BLaER1 (cell line): ENCODE data around the gene LTO1.
A peak's percentile ranks its signal among the peaks of the same experiment; 100 is the strongest.

Experiments
- H3K27ac ChIP-seq: shearing (Covaris generic); formaldehyde crosslinking; 2 replicates; pipeline ENCODE4 v1.8.1; 2022
- H3K27me3 ChIP-seq: shearing (Covaris generic); formaldehyde crosslinking; 2 replicates; pipeline ENCODE4 v1.8.1; 2022
- H3K36me3 ChIP-seq: shearing (Covaris generic); formaldehyde crosslinking; 2 replicates; pipeline ENCODE4 v1.8.1; 2022
- H3K4me1 ChIP-seq: shearing (Covaris generic); formaldehyde crosslinking; 2 replicates; pipeline ENCODE4 v1.8.1; 2022
- H3K4me2 ChIP-seq: shearing (Covaris generic); formaldehyde crosslinking; 2 replicates; pipeline ENCODE4 v1.8.1; 2022
- H3K4me3 ChIP-seq: shearing (Covaris generic); formaldehyde crosslinking; 2 replicates; pipeline ENCODE4 v1.8.1; 2022
- H3K9ac ChIP-seq: shearing (Covaris generic); formaldehyde crosslinking; 2 replicates; pipeline ENCODE4 v1.8.1; 2022
- H3K9me3 ChIP-seq: shearing (Covaris generic); formaldehyde crosslinking; 2 replicates; pipeline ENCODE4 v1.8.1; 2022
- H4K20me1 ChIP-seq: shearing (Covaris generic); formaldehyde crosslinking; 2 replicates; pipeline ENCODE4 v1.8.1; 2022
- Cebpa-rat ChIP-seq: shearing (Covaris generic); IDR thresholded peaks from 2 replicates; pipeline ENCODE4 v1.8.1; 2022

LTO1 gene

GRCh38 chr11:69637198-69637940 is 37.8 kb downstream of the LTO1 start:
- Histone ChIP-seq H3K27ac (no peak overlapping the region), H3K4me2 (peak overlapping the region; percentile 80), H3K4me1 (peaks cover 41% of the 10 kb centered on the region), H3K9ac (no peak overlapping the region), H3K9me3 (no peaks in the 10 kb centered on the region), H3K4me3 (peak overlapping the region; percentile 50; the same call in 1 of the 2 replicates), H3K36me3 (no peaks in the 10 kb centered on the region), H4K20me1 (peaks cover 66% of the 10 kb centered on the region), H3K27me3 (peaks cover 88% of the 10 kb centered on the region)
- no peak for TF ChIP-seq Cebpa-rat

GRCh38 chr11:69636512-69637197 is 38.5 kb downstream of the LTO1 start:
- peaks cover 81% of the 10 kb centered on the region for H3K27me3 ChIP-seq
- H3K36me3 ChIP-seq = no peaks in the 10 kb centered on the region
- TF ChIP-seq Cebpa-rat = no peak
- H3K4me1 ChIP-seq = peaks cover 35% of the 10 kb centered on the region
- H3K9ac ChIP-seq = no peak overlapping the region
- no peaks in the 10 kb centered on the region for H3K9me3 ChIP-seq
- peaks cover 59% of the 10 kb centered on the region for H4K20me1 ChIP-seq
- no peak overlapping the region for H3K27ac ChIP-seq
- no peak overlapping the region for H3K4me2 ChIP-seq
- no peak overlapping the region for H3K4me3 ChIP-seq

- H3K27me3 ChIP-seq = peaks cover 74% of the 10 kb centered on the region
- H3K4me1 ChIP-seq = peaks cover 28% of the 10 kb centered on the region
- no peaks in the 10 kb centered on the region for H3K36me3 ChIP-seq
- no peak overlapping the region for H3K27ac ChIP-seq
- TF ChIP-seq Cebpa-rat = no peak
- H3K9ac ChIP-seq = no peak overlapping the region
- no peak overlapping the region for H3K4me3 ChIP-seq
- no peaks in the 10 kb centered on the region for H3K9me3 ChIP-seq
- H3K4me2 ChIP-seq = no peak overlapping the region
- H4K20me1 ChIP-seq = peaks cover 52% of the 10 kb centered on the region
Measured at GRCh38 chr11:69635804-69636511, 39.2 kb downstream of the LTO1 start.

GRCh38 chr11:69635195-69635594 is 40.0 kb downstream of the LTO1 start:
- Histone ChIP-seq H3K4me1 (peaks cover 22% of the 10 kb centered on the region), H3K27ac (no peak overlapping the region), H3K9ac (no peak overlapping the region), H4K20me1 (peaks cover 46% of the 10 kb centered on the region), H3K27me3 (peaks cover 67% of the 10 kb centered on the region), H3K36me3 (no peaks in the 10 kb centered on the region), H3K9me3 (peaks cover 7% of the 10 kb centered on the region; the same call in 1 of the 2 replicates), H3K4me3 (no peak overlapping the region), H3K4me2 (no peak overlapping the region)
- no peak for TF ChIP-seq Cebpa-rat

GRCh38 chr11:69634590-69634989 is 40.6 kb downstream of the LTO1 start:
- no peak for TF ChIP-seq Cebpa-rat
- Histone ChIP-seq H3K9me3 (peaks cover 13% of the 10 kb centered on the region), H3K27me3 (peaks cover 61% of the 10 kb centered on the region), H3K4me3 (no peak overlapping the region), H3K4me2 (no peak overlapping the region), H3K27ac (no peak overlapping the region), H3K36me3 (no peaks in the 10 kb centered on the region), H3K4me1 (peaks cover 21% of the 10 kb centered on the region), H4K20me1 (peaks cover 40% of the 10 kb centered on the region), H3K9ac (no peak overlapping the region)

- no peak for TF ChIP-seq Cebpa-rat
- no peak overlapping the region for H3K27ac ChIP-seq
Measured at GRCh38 chr11:69634069-69634468, 41.1 kb downstream of the LTO1 start.

GRCh38 chr11:69632900-69633299 is 42.3 kb downstream of the LTO1 start:
- Histone ChIP-seq H3K36me3 (no peaks in the 10 kb centered on the region), H3K4me2 (no peak overlapping the region), H3K27me3 (peaks cover 44% of the 10 kb centered on the region), H3K4me3 (no peak overlapping the region), H3K9me3 (peaks cover 14% of the 10 kb centered on the region), H3K4me1 (peaks cover 7% of the 10 kb centered on the region), H3K27ac (no peak overlapping the region), H3K9ac (no peak overlapping the region), H4K20me1 (peaks cover 26% of the 10 kb centered on the region)
- no peak for TF ChIP-seq Cebpa-rat

More at GRCh38 chr11:69634069-69634468, 41.1 kb downstream of the LTO1 start:
- peaks cover 37% of the 10 kb centered on the region for H4K20me1 ChIP-seq
- no peak overlapping the region for H3K9ac ChIP-seq
- no peak overlapping the region for H3K4me2 ChIP-seq
- peaks cover 19% of the 10 kb centered on the region for H3K4me1 ChIP-seq
- no peak overlapping the region for H3K4me3 ChIP-seq
- peaks cover 55% of the 10 kb centered on the region for H3K27me3 ChIP-seq
- no peaks in the 10 kb centered on the region for H3K36me3 ChIP-seq
- H3K9me3 ChIP-seq = peaks cover 14% of the 10 kb centered on the region

GRCh38 chr11:69630424-69630823 is 44.7 kb downstream of the LTO1 start:
- H3K4me1 ChIP-seq = no peaks in the 10 kb centered on the region
- no peak overlapping the region for H3K27ac ChIP-seq
- peaks cover 19% of the 10 kb centered on the region for H3K27me3 ChIP-seq
- no peak overlapping the region for H3K4me3 ChIP-seq
- no peak for TF ChIP-seq Cebpa-rat
- H3K9ac ChIP-seq = no peak overlapping the region
- peaks cover under 1% of the 10 kb centered on the region; the same call in 1 of the 2 replicates for H4K20me1 ChIP-seq
- H3K9me3 ChIP-seq = peaks cover 14% of the 10 kb centered on the region
- H3K4me2 ChIP-seq = no peak overlapping the region
- no peaks in the 10 kb centered on the region for H3K36me3 ChIP-seq

GRCh38 chr11:69630017-69630416 is 45.1 kb downstream of the LTO1 start:
- H4K20me1 ChIP-seq = no peaks in the 10 kb centered on the region; the same call in 1 of the 2 replicates
- H3K4me3 ChIP-seq = no peak overlapping the region
- H3K27ac ChIP-seq = no peak overlapping the region
- no peaks in the 10 kb centered on the region for H3K36me3 ChIP-seq
- TF ChIP-seq Cebpa-rat = no peak
- H3K9me3 ChIP-seq = peaks cover 14% of the 10 kb centered on the region
- H3K9ac ChIP-seq = no peak overlapping the region
- H3K27me3 ChIP-seq = peaks cover 15% of the 10 kb centered on the region
- H3K4me2 ChIP-seq = no peak overlapping the region
- H3K4me1 ChIP-seq = no peaks in the 10 kb centered on the region

GRCh38 chr11:69627551-69627950 is 47.6 kb downstream of the LTO1 start:
- Histone ChIP-seq H4K20me1 (no peaks in the 10 kb centered on the region), H3K4me2 (no peak overlapping the region), H3K9ac (no peak overlapping the region), H3K9me3 (peaks cover 14% of the 10 kb centered on the region), H3K4me1 (no peaks in the 10 kb centered on the region), H3K27me3 (no peaks in the 10 kb centered on the region), H3K4me3 (no peak overlapping the region), H3K36me3 (no peaks in the 10 kb centered on the region), H3K27ac (no peak overlapping the region)
- no peak for TF ChIP-seq Cebpa-rat
